GM18951 (cell line): ENCODE measurements around the gene DENND6B.
"Not testable (repeated sequence)": the region's sequence is repeated elsewhere in the genome, so short reads cannot be mapped to it uniquely, and the experiment has no call there.

Experiments
- POLR2A ChIP-seq: IDR thresholded peaks from 4 replicates; pipeline ENCODE4 v1.6.1; 2011; ENCODE audit warnings: mild to moderate bottlenecking; ENCODE audit not compliant: insufficient read length, insufficient read depth; ENCODE audit errors: extremely low read depth
- in situ Hi-C: fragments of 300-500 bp; cut with MboI; formaldehyde crosslinking; loops from one replicate; pipeline ENCODE4 v1.12.0; 2022; ENCODE audit warnings: low sequenced_read_pairs, mixed read lengths, inconsistent platforms; ENCODE audit not compliant: unreplicated experiment

The DENND6B gene

DNA sequence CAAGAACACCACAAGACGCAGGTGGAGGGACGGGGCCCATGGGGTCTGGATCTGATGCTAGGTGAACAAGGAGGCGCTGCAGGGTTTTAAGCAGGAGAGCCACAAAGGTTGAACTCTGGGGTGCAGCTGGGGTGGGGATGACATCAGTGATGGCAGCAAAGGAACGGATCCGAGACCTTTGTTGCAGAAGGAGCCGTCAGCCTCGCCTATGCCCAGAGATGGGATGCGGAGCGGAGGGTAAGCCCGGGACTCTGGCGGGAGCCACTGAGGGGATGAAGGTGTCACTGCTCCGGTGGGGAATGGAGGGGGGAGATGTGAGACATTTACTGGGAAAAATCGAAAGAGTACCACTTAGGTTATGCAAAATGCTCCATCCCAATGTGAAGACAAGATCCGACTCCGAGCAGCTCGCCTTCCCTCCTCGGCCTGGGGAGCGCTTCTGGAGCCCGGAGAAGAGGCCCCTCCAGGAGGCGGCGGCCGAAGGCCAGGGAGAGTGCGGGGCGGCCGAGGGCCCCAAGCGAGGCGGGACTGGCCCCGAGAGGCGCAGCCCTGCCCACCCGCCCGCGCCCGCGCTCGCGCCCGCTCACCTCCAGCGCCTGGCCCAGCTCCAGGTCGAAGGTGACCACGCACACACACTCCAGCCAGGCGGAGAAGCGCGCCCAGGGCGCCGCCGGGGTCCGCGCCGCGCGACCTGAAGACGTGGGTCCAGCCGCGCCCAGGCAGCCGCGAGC is 422 bp downstream of the DENND6B start:
- in situ Hi-C loops, result loop anchor here (5.0 kb wide), 1 partner anchor 54 kb away; the partner anchor contains the start of gene MAPK11
- no peak for TF ChIP-seq POLR2A

- in situ Hi-C loops, result loop anchor here (5.0 kb wide), 1 partner anchor 53 kb away; the partner anchor contains the start of gene MAPK11
- no peak for TF ChIP-seq POLR2A
Observed at GRCh38 chr22:50325444-50326224, 1.2 kb downstream of the DENND6B start.

DNA sequence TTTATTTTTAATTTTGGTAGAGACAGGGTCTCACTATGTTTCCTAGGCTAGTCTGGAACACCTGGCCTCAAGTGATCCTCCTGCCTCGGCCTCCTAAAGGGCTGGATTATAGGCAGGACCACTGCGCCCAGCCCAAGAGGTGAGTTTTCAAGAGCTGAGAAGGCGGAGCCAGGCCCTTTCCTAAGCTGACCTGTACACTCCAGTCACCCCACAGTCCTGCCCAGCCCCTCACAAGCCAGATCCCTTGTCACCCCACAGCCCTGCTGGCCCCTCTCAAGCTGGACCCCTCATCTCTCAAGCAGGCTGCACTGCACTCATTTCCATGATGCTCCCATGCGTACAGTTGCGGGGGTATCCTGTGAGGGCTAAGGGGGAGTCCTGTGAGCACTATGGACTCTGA is 2.9 kb downstream of the DENND6B start:
- in situ Hi-C loops, result no loop called here
- no peak for TF ChIP-seq POLR2A

DNA sequence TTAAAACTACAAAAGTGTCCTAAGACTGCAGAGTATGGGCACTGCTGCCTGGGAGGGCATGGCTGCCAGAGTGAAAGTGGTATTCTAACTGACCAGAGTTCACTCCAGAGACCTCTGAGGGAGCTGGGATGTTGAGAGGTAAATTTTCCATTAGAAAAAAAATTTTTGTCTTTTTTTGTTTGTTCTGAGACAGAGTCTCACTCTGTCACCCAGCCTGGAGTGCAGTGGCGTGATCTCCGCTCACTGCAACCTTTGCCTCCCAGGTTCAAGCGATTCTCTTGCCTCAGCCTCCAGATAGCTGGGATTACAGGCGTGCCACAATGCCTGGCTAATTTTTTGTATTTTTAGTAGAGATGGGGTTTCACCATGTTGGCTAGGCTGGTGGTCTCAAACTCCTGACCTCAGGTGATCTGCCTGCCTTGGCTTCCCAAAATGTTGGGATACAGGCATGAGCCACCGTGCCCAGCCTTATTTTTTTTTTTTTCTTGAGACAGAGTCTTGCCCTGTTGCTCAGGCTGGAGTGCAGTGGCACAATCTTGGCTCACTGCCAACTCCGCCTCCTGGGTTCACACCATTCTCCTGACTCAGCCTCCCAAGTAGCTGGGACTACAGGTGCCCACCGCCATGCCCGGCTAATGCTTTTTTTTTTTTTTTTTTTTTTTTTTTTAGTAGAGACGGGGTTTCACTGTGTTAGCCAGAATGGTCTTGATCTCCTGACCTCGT is 4.3 kb downstream of the DENND6B start:
- in situ Hi-C loops, result not testable (repeated sequence)

DNA sequence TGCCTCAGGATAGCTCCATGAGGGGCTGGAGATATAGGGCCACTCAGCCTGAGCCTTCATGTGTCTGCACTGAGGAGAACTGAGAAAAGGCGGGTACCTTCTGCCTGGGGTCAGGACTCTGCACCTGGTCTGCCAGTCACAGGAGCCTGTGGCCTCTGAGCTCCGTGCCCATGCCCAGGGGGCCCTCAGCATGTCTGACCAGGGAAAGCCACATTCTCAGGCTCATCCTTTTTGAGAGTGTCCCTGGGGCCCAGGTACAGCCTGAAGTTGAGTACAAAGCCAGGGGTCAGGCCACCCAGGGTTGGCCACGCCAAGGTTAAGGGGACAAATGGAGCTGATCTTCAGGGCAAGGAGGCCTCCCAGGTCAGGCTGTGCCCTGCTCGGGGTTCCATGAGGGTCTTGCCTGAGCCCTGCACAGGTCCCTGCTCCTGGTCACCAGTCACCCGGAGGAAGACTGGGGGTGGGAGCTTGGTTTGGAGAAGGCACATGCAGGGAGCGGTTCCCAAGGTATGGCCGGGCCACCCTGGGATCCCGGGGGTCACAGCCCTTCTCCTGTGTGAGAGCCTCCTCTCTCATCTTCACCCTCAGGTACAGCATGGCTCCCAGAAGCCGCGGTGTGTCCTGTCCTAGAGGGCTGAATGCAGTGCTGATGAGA is 6.0 kb downstream of the DENND6B start:
- TF ChIP-seq POLR2A, result no peak
- in situ Hi-C loops, result no loop called here

DNA sequence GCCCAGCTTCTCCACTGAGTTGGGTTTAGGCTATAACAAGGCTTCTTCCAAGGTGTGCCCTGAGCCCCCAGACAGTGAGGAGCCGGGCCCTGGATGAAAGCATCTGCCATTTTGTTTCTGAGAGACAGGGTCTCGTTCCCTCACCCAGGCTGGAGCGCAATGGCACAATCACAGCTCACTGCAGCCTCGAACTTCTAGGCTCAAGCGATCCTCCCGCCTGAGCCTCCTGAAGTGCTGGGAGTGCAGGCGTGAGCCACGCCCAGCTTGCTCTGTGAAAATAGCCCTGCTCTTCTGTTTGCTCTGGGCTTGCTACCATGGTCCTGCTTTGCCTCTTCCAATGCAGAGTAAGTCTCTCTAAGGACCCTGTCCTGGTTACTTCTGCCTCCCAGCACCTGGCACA is 6.7 kb downstream of the DENND6B start:
- in situ Hi-C loops, result no loop called here

GRCh38 chr22:50319503-50319951 is 7.3 kb downstream of the DENND6B start:
- in situ Hi-C loops, result no loop called here
- no peak for TF ChIP-seq POLR2A

More for the DNA sequence above, 6.7 kb downstream of the DENND6B start:
- TF ChIP-seq POLR2A, result no peak

- in situ Hi-C loops, result no loop called here
- TF ChIP-seq POLR2A, result no peak
Observed at GRCh38 chr22:50318698-50319411, 8.0 kb downstream of the DENND6B start.

DNA sequence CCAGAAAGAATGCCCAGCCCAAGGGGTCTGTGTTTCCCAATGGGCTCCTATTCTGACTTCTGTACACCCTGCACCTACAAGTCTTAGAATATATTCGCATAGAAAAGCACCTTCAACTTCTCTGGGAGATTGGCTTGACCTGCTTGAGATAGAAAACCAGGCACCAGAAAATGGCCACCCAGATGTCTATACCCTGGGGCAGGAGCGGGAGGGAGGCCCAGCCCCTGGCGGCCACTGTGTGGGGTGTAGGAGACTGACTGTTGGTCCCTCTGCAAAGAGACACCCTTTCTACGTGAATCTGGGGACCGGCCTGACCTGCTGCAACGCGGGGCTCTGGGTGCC is 8.5 kb downstream of the DENND6B start:
- TF ChIP-seq POLR2A, result no peak
- in situ Hi-C loops, result no loop called here

DNA sequence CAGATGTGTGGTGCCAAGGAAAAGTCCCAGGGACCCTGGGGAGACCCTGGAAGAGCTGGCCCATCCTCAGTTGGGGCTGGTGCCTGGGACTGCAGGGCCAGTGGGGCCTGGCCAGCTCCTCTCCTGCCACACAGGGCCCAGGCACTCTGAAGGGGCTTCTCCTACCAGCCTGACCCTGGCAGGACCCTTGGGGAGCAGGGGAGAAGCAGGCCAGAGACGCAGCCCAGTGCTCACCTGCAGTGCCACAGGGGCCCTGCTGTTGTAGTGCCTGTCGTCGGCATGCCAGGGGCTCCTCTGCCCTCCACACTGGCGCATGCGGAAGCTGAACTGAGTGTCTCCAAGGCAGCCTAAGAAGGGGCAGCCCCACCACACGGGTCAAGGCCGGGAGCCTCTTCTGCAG is 9.1 kb downstream of the DENND6B start:
- no peak for TF ChIP-seq POLR2A
- in situ Hi-C loops, result no loop called here

GRCh38 chr22:50317178-50317577 is 9.6 kb downstream of the DENND6B start:
- no peak for TF ChIP-seq POLR2A
- in situ Hi-C loops, result no loop called here
